ENCODE results near the gene PKP4. TPM values are rescaled to one million over a fixed set of nuclear protein-coding genes. Genes with fewer than 3 reads are reported as not detected.

PKP4 gene
- total RNA-seq, 2 donors from 2014 or later, result 43.7 to 67.3 TPM

DNA sequence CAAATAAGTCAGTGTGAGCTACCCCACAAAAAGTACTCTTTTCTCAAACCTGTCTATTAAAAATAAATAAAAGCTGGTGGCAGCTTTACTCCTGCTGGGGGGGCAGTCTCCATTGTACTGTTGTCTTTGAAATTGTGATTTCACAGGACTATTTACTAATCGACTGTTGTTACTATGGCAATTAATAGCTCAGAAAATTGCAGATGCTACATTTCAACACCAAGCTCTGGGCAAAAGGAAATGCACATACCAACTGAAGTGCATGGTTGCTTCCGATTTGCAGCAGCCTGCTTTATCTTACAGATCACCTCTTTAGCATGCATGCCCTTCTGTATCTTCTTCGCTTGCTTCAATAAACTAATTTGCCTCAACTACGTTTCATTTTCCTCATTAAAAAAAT, 220.8 kb downstream of the PKP4 start:
- H3K9me3 ChIP-seq, result no peaks in the 10 kb centered on the region
- intact Hi-C loops (cut with DNase I), result no loop called here
- TF ChIP-seq, protein P1, sequence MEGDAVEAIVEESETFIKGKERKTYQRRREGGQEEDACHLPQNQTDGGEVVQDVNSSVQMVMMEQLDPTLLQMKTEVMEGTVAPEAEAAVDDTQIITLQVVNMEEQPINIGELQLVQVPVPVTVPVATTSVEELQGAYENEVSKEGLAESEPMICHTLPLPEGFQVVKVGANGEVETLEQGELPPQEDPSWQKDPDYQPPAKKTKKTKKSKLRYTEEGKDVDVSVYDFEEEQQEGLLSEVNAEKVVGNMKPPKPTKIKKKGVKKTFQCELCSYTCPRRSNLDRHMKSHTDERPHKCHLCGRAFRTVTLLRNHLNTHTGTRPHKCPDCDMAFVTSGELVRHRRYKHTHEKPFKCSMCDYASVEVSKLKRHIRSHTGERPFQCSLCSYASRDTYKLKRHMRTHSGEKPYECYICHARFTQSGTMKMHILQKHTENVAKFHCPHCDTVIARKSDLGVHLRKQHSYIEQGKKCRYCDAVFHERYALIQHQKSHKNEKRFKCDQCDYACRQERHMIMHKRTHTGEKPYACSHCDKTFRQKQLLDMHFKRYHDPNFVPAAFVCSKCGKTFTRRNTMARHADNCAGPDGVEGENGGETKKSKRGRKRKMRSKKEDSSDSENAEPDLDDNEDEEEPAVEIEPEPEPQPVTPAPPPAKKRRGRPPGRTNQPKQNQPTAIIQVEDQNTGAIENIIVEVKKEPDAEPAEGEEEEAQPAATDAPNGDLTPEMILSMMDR (IDR thresholded peaks at IDR 0.05), result no peak
- H3K27me3 ChIP-seq, result no peaks in the 10 kb centered on the region
- no peak overlapping the region for H3K9ac ChIP-seq (ENCODE audit: low read depth in 2 of 2, low read length in 2 of 2)
- no peak overlapping the region for H3K4me3 ChIP-seq
- H3K36me3 ChIP-seq, result no peaks in the 10 kb centered on the region
- no peak for DNase-seq
- no peaks in the 10 kb centered on the region for H3K4me1 ChIP-seq
- no peak overlapping the region for H3K27ac ChIP-seq

DNA sequence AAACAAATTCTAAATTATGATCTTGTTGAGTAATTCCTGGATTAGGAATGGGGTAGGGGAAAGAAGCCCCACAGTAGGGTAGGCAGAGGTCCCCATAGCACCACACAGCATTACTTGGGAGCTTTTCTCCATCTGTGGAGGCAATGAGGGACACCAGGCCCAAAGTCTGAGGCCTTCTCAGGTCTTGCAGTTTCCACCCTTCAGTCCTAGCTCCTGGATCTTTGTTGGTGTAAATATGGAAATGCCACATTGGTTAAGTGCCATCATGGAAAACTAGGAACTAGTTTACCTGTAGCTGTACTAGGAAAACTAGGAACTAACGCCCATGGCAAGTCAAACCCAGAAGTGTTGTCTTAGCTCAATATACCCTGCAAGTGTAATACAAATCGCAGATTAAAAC, 225.1 kb downstream of the PKP4 start:
- TF ChIP-seq, protein P1 (IDR thresholded peaks at IDR 0.05), result no peak
- no peak for DNase-seq
- no peak overlapping the region for H3K27ac ChIP-seq
- intact Hi-C loops (cut with DNase I), result no loop called here
- H3K9me3 ChIP-seq, result no peaks in the 10 kb centered on the region
- H3K36me3 ChIP-seq, result no peaks in the 10 kb centered on the region
- H3K27me3 ChIP-seq, result no peaks in the 10 kb centered on the region
- H3K9ac ChIP-seq (ENCODE audit: low read depth in 2 of 2, low read length in 2 of 2), result no peak overlapping the region
- H3K4me1 ChIP-seq, result no peaks in the 10 kb centered on the region
- no peak overlapping the region for H3K4me3 ChIP-seq

DNA sequence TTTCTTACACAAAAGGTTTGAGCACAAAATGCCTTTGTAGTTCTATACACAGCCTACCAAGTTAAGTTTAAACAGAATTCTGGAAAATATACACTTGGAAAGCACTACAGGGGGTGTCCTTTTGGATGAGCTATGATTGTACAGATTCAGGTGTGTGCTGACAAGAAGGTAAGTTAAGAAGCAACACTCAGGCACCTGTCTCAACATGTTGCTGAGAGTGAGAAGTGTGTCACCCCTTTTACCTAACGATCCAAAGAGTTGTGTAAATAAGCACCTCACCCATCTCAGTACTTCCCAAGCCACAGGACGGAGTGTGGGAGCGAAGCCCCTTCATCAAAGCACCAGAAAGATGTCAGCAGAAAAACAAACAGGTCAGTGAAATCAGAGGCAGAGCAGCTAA, 228.9 kb downstream of the PKP4 start:
- Histone ChIP-seq H3K9me3 (no peaks in the 10 kb centered on the region), H3K27me3 (no peaks in the 10 kb centered on the region), H3K4me1 (no peaks in the 10 kb centered on the region), H3K27ac (no peak overlapping the region), H3K36me3 (no peaks in the 10 kb centered on the region), H3K9ac (ENCODE audit: low read depth in 2 of 2, low read length in 2 of 2) (no peak overlapping the region), H3K4me3 (no peak overlapping the region)
- no peak for DNase-seq
- intact Hi-C loops (cut with DNase I), result no loop called here
- TF ChIP-seq, protein P1 (IDR thresholded peaks at IDR 0.05), result no peak

GRCh38 chr2:158686210-158686691, 229.5 kb downstream of the PKP4 start:
- Histone ChIP-seq H3K4me1 (no peaks in the 10 kb centered on the region), H3K9ac (ENCODE audit: low read depth in 2 of 2, low read length in 2 of 2) (no peak overlapping the region), H3K27me3 (no peaks in the 10 kb centered on the region), H3K9me3 (no peaks in the 10 kb centered on the region), H3K36me3 (no peaks in the 10 kb centered on the region), H3K4me3 (no peak overlapping the region), H3K27ac (no peak overlapping the region)
- no peak for DNase-seq
- intact Hi-C loops (cut with DNase I), result no loop called here
- TF ChIP-seq, protein P1 (IDR thresholded peaks at IDR 0.05), result no peak

- intact Hi-C loops (cut with DNase I), result no loop called here
- Histone ChIP-seq H3K4me3 (no peak overlapping the region), H3K27me3 (no peaks in the 10 kb centered on the region), H3K4me1 (no peaks in the 10 kb centered on the region), H3K9ac (ENCODE audit: low read depth in 2 of 2, low read length in 2 of 2) (no peak overlapping the region), H3K36me3 (no peaks in the 10 kb centered on the region), H3K9me3 (no peaks in the 10 kb centered on the region), H3K27ac (no peak overlapping the region)
- TF ChIP-seq, protein P1 (IDR thresholded peaks at IDR 0.05), result no peak
- DNase-seq, result no peak
Observed at GRCh38 chr2:158687315-158687714, 230.6 kb downstream of the PKP4 start.

All from colonic mucosa (tissue), 4 donors.